ENCODE results near the gene IRGC.
A peak's percentile ranks its signal among the peaks of the same experiment; 100 is the strongest.

Gene IRGC

GRCh38 chr19:43726736-43727592 is 11.1 kb downstream of the IRGC start:
- no peak for DNase-seq

DNA sequence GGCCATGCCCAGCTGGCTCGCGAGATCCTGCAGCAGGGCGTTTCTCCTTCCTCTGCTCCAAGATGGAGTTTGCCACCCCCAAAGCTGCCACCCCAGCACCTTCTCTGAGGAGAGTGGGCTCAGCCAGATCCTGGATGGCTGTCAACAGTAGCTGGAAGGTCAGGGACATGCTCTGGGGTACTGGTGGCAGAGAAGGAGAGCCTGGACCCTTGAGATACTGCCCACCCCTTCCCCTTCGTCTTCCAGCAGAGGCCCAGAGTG is 11.6 kb downstream of the IRGC start:
- no peak for DNase-seq

- DNase-seq: no peak
These were observed 14.0 kb downstream of the IRGC start for GRCh38 chr19:43729919-43730318.

- DNase-seq: no peak
These were observed 15.5 kb downstream of the IRGC start for GRCh38 chr19:43731346-43731745.

DNA sequence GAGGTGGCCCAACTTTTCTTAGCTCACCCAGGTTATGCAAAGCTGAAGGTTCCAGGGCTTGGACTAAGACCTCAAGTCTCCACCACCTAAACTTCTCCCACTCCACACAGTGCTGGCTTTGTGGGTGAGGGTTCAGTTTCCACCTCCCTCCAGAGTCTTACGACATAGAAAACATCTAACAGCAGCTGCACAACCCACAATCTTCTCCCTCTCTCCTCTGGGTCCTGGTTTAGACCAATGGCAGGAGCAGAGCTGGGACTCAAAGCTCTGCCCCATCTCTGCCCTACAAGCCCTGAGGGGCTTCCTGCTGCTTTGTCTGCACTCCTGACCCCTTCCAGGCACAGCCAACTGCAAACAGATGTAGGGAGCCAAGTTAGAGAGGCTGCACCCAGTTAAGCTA is 16.0 kb downstream of the IRGC start:
- no peak for DNase-seq

GRCh38 chr19:43735013-43735412 is 19.1 kb downstream of the IRGC start:
- no peak for DNase-seq

- DNase-seq: no peak
These were observed 20.1 kb downstream of the IRGC start for GRCh38 chr19:43735957-43736356.

DNA sequence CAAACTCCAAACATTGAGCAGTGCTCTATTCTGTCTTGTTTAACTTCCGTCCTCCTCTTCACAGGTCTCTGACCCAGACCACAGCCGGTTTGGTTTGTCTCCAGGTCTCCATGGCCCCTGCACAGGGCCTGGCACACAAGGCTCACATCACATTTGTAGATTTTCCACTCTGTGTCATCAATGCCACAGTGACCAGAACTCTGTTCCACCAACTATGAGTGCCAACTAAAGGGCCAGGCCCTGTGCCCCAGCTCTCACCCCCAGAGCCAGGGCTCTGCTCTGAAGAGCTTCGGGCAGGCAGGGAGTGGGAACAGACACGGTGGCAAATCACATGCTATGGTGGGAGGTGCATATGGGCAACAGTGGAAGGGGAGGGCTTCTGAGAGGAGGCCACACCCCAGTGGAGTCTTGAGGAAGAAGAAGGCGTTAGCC is 22.9 kb downstream of the IRGC start:
- DNase-seq: no peak

DNA sequence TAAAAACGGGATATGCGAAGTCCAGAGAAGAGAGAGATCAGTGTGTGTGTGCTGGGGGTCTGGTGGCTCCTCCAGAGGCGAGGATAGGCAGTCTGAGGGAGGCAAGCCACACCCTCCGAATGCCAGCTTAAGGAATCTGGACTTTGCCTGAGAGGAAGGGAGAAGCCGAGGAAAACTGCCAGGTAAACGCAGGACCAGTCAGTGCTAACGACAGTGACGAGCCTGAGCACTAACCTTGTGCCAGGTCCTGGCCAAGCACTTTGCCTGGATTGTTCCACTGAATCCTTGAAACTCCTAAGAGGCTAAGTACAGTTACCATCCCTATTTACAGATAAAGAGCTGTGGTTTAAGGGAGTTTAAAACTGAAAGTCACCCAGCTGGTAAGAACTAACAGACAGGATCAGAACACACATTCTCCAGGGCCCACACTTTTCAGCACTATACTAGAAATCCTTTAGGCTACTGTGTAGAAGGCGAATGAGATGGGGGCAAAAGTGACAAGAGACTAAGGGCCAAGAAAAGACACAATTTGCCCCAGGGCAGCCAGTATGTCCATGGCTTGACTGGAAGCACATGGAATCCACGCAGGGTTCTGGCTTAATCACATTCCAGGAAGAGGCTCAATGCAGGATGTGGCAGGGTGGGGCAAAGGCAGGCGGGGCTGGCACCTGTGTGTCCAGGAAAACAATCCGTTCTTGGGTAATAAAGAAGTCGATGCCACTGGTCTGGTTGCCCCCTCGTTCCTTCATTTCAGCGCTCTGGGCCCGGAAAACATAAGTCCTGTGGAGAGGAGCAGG is 23.8 kb downstream of the IRGC start:
- no peak for DNase-seq

GRCh38 chr19:43741075-43741825 is 25.4 kb downstream of the IRGC start:
- no peak for DNase-seq

- DNase-seq: no peak
These were observed 27.2 kb downstream of the IRGC start for GRCh38 chr19:43743059-43743458.

- no peak for DNase-seq
These were observed 31.8 kb downstream of the IRGC start for GRCh38 chr19:43747557-43748204.

- DNase-seq: no peak
These were observed 32.3 kb downstream of the IRGC start for GRCh38 chr19:43748205-43748594.

- no peak for DNase-seq
These were observed 32.8 kb downstream of the IRGC start for GRCh38 chr19:43748685-43749084.

- DNase-seq: no peak
These were observed 33.3 kb downstream of the IRGC start for GRCh38 chr19:43749152-43749551.

- no peak for DNase-seq
These were observed 34.0 kb downstream of the IRGC start for GRCh38 chr19:43749898-43750297.

DNA sequence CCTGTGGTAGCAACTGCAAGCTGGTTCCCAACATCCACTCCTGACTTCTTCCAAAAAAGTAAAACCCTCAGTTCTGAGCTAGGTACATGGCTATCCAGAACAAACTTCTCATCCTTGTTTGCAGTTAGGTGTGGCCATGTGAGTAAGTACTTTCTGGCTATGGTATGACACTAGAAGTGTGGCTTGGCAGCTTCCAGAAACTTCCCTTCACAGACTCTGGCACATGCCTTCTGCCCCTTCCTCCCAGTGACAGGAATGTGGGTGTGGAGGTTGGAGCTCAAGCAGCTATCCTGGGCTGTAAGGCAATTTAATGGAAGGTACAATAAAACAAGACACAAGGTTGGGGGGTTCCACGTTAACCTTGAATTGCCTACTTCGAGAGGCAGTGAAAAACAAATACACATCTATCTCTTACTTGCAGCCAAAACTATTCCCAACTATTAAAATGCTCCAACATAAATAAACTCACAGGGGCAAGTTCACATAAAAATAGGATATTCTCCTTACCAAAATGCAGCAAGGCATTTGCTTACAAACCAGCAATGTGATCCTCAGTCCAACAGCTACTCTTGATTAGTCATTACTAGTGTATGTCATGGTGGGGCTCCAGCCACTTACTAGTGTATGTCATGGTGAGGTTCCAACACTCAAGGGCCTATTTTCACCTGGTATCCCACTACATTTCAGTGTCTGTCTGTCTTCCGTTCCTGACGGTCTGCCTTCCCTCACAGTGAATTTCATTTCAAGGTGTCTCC is 35.8 kb downstream of the IRGC start:
- DNase-seq: no peak

DNA sequence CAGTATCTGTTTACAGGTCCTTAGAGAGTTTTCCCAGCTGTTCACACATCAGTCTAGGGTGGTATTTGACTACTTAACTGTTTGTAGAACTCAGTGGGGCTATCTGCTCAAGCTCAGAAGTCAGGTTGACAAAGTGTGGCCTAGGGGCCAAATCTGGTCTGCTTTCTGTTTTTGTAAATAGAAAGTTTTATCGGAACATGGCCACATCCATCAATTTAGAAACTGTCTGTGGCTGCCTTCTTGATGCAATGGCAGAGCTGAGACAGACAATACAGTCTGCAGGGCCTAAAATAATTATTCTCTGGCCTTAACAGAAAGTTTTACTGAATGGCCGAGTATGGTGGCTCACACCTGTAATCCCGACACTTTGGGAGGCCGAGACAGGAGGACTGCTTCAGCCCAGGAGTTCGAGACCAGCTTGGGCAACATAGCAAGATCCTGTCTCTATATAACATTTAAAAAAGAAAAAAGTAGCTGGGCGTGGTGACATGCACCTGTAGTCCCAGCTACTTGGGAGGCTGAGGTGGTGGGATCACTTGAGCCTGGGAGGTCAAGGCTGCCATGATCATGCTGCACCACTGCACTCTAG is 36.5 kb downstream of the IRGC start:
- DNase-seq: no peak

DNA sequence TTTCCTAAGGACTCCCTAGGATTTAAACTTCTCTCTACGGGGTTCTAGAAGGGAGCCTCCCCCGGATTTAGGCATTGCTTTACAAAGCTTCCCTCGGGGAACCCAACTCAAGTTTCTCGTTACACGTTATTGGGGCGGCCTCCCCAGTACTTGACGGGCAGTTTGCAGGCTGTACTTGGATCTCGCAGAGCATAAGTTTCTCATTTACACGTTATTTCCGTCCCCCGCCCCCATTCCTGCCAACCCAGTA is 38.3 kb downstream of the IRGC start:
- DNase-seq: no peak

DNA sequence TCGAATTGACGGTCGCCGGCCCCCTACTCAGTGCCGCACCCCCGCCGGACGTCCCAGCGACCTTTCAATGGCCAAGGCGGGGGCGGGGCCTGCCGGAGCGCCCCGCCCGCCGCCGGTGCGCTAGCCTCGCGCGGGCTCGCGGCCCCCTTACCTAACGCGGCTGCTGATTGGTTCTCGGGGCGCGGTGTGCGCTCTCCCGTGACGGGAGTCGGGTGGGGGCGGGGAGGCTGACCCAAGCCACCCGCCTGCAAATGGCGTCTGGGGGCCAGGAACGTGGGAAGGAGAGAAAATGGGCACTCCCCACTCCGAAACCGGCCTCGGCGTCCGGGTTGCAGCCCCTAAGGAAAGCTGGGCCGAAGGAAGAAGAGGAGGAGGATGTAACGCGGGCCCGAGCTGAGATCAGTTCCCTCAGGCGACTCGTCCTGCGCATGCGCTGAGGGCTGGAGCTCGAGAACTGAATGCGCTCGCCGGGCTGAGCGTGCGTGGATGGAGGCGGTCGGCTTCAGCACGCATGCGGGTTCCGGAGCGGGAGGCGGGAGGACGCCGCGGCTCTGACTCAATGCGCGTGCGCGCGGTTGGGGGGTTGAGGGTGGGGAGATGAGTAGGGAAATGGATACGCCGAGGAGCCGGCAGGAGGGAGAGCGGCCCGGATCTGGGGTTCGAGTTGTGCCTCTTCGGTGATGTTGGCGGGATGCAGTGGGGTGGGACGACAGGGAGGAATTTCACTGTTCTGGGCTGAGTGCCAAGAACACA is 38.8 kb downstream of the IRGC start, which contains the start of gene SMG9:
Gene SMG9 (minus strand): TSS at position 460 of the 753 bp plus-strand sequence. CDS start 4,221 bp downstream, outside the sequence.
- DNase-seq: peak; percentile 98

DNA sequence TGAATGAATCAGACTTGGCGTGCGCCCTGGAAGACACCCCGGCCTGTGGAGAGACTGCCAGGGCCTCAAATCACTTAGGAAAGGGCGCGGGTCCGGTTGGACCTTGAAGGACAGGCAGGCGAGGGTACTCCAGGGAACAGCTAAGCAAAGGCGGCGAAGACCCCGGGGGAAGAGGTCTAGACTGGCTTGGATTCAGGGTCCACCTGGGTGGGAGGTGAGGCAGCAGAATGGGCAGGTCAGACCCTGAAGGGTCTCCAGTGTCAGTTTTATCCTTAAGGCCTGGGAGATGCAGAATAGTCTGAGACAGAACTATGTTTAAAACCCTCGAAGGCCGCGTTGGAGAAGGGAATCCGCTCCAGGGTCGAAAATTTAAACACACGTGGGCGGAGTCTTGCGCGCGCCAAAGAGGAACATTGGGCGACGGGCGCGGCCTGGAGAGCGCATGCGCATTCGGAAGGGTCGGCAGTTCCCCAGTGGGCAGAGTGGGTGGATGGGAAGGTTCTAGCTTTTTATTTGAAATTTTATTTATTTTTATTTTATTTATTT is 39.5 kb downstream of the IRGC start:
- DNase-seq: peak; percentile 78

All from NK-92 treated with Interleukin-12 subunit alpha and Interleukin-12 subunit beta, amount 100 ng/mL, for 24 hours (cell line).